B cell (primary cell): Measurements from ENCODE around the gene NPAS2. TPM values are rescaled to one million over a fixed set of nuclear protein-coding genes. Genes with fewer than 3 reads are reported as not detected.

Source experiments
- ATAC-seq: fragments of 200-7000 bp; cut with Tn5 transposase; one replicate; pipeline ENCODE4 v1.10.0; 2021; ENCODE audit warnings: low read depth, mild to moderate bottlenecking, moderate number of reproducible peaks, moderate library complexity
- CTCF ChIA-PET: fragments of 350-600 bp; sonication (Branson Sonifier 250); formaldehyde crosslinking; loops from one replicate; lab custom pipeline; 2021; ENCODE audit warnings: antibody characterized with exemption, inconsistent platforms; lab: Charles Lee
- POLR2A ChIA-PET: fragments of 350-600 bp; sonication (Branson Sonifier 250); formaldehyde crosslinking; loops from one replicate; lab custom pipeline; 2021; ENCODE audit warnings: antibody characterized with exemption; lab: Charles Lee
- DNase-seq: peaks from one replicate; pipeline ENCODE4 v3.0.0; 2013
- H2AFZ ChIP-seq: 2 replicates; pipeline ENCODE4 v1.6.1; 2012; ENCODE audit warnings: mild to moderate bottlenecking, low read depth, low read length; ENCODE audit not compliant: insufficient read depth, poor library complexity, severe bottlenecking
- H3K27ac ChIP-seq, 2 donors: 1 replicate in 1 of 2; 2 replicates in 1 of 2; pipeline ENCODE4 v1.5.1; 2012 to 2013; ENCODE audit warnings: low read length in 2 of 2, mild to moderate bottlenecking in 2 of 2, moderate library complexity in 1 of 2
- H3K27me3 ChIP-seq, 4 experiments: fragments of 200-600 bp in 1 of 4; sonication (generic) in 1 of 4; replicated peaks in 1 of 4; 1 replicate in 2 of 4; 2 replicates in 2 of 4; pipeline versions ENCODE4 v1.6.1 to v1.7.0; 2013 to 2016; ENCODE audit warnings: low read length in 3 of 4, mild to moderate bottlenecking in 2 of 4, mixed read lengths in 1 of 4, moderate library complexity in 1 of 4; ENCODE audit not compliant: insufficient read depth in 4 of 4, control insufficient read depth in 3 of 4; ENCODE audit errors: control extremely low read depth in 1 of 4
- H3K36me3 ChIP-seq, 2 experiments: replicated peaks in 1 of 2; 1 replicate in 1 of 2; 2 replicates in 1 of 2; pipeline versions ENCODE4 v1.6.1 to v1.7.1; 2013; ENCODE audit warnings: low read length in 1 of 2; ENCODE audit not compliant: insufficient read depth in 2 of 2, control insufficient read depth in 1 of 2; ENCODE audit errors: control extremely low read depth in 1 of 2, extremely low read depth in 1 of 2
- H3K4me1 ChIP-seq, 2 donors: fragments of 200-600 bp in 1 of 2; sonication (generic) in 1 of 2; 1 replicate in 1 of 2; 2 replicates in 1 of 2; pipeline versions ENCODE4 v1.5.1 to v1.6.1; 2013 to 2017; ENCODE audit warnings: low read length in 2 of 2; ENCODE audit not compliant: control insufficient read depth in 2 of 2, insufficient read depth in 2 of 2
- H3K4me2 ChIP-seq: replicated peaks from 2 replicates; pipeline ENCODE3; 2012; ENCODE audit warnings: mild to moderate bottlenecking, low read depth, low read length; ENCODE audit not compliant: poor library complexity, severe bottlenecking
- H3K4me3 ChIP-seq, 5 experiments: fragments of 200-600 bp in 1 of 5; sonication (generic) in 1 of 5; 1 replicate in 3 of 5; 2 replicates in 2 of 5; pipeline versions ENCODE4 v1.5.1 to v1.7.0; 2011 to 2016; ENCODE audit warnings: low read length in 4 of 5, mild to moderate bottlenecking in 4 of 5, low read depth in 2 of 5, control low read depth in 1 of 5, moderate library complexity in 1 of 5; ENCODE audit not compliant: insufficient read depth in 1 of 5; ENCODE audit errors: control extremely low read depth in 1 of 5, extremely low read depth in 1 of 5
- H3K79me2 ChIP-seq: fragments of 200-600 bp; sonication (generic); one replicate; pipeline ENCODE4 v1.6.0; 2016; ENCODE audit warnings: low read length; ENCODE audit not compliant: control insufficient read depth, insufficient read depth
- H3K9ac ChIP-seq: fragments of 200-600 bp; sonication (generic); 2 replicates; pipeline ENCODE4 v1.6.1; 2017; ENCODE audit warnings: mild to moderate bottlenecking, low read length, moderate library complexity
- H3K9me3 ChIP-seq, 3 donors: one replicate each; pipeline versions ENCODE4 v1.6.1 to v1.7.1; 2013; ENCODE audit warnings: low read length in 2 of 3; ENCODE audit not compliant: control insufficient read depth in 2 of 3, insufficient read depth in 1 of 3; ENCODE audit errors: control extremely low read depth in 1 of 3
- H4K20me1 ChIP-seq: 2 replicates; pipeline ENCODE4 v1.6.0; 2012; ENCODE audit warnings: mild to moderate bottlenecking, low read length; ENCODE audit not compliant: insufficient read depth, control insufficient read depth, poor library complexity, severe bottlenecking
- H3K27ac Mint-ChIP-seq: one replicate; pipeline ENCODE4 v1.8.0; 2021; ENCODE audit warnings: mixed read lengths
- H3K27me3 Mint-ChIP-seq: one replicate; pipeline ENCODE4 v1.8.0; 2021; ENCODE audit warnings: mixed read lengths
- H3K4me1 Mint-ChIP-seq: one replicate; pipeline ENCODE4 v1.8.0; 2021; ENCODE audit warnings: mixed read lengths
- H3K4me3 Mint-ChIP-seq: one replicate; pipeline ENCODE4 v1.8.0; 2021; ENCODE audit warnings: mixed read lengths
- H3K9me3 Mint-ChIP-seq: one replicate; pipeline ENCODE4 v1.8.0; 2022; ENCODE audit warnings: mixed read lengths; ENCODE audit not compliant: insufficient read depth
- CTCF ChIP-seq: fragments of 200-600 bp; IDR thresholded peaks from one replicate; pipeline ENCODE4 v1.8.0; 2022; ENCODE audit warnings: antibody characterized with exemption, mild to moderate bottlenecking
- EZH2 ChIP-seq: IDR thresholded peaks from 2 replicates; pipeline ENCODE4 v1.6.1; 2012; ENCODE audit warnings: borderline replicate concordance, low read depth, mild to moderate bottlenecking, moderate library complexity, low read length; ENCODE audit not compliant: insufficient read depth, poor library complexity, severe bottlenecking
- WGBS: methylation state at CpG from one replicate; pipeline ENCODE4 v1.1.5; 2013; ENCODE audit warnings: missing lambda C conversion rate; ENCODE audit not compliant: insufficient coverage; 5-methylcytosine and 5-hydroxymethylcytosine counted together
- intact Hi-C: fragments of 100-400 bp; cut with micrococcal nuclease; formaldehyde crosslinking; loops from one replicate; pipeline ENCODE4 v1.10.0; 2022
- polyA plus RNA-seq: library from polyadenylated mRNA; depleted of rRNA; stranded (reverse); fragments of >200 nt; gene quantifications from 2 replicates; pipeline ENCODE4 v1.2.3, GENCODE V29; 2012
- total RNA-seq, 2 donors: library from RNA; stranded (reverse); fragments of 120-200 nt in 1 of 2; gene quantifications; 1 replicate in 1 of 2; 2 replicates in 1 of 2; pipeline versions ENCODE4 v1.2.3 to v1.2.4, GENCODE V29; 2013 to 2022

The NPAS2 gene
- total and polyA plus RNA-seq, 2 donors (not counting 1 experiment from before 2014, with no cell fraction given), result not detected

- ChIA-PET CTCF (interaction anchor here (0.6 to 1.2 kb wide), 2 partner anchors 372 to 686 kb away, joined by 3 to 4 read pairs; no protein-coding TSS in a partner anchor), POLR2A (no interaction called here)
Observed at GRCh38 chr2:100978582-100979191, 158.7 kb downstream of the NPAS2 start.

More at GRCh38 chr2:100978582-100979191, 158.7 kb downstream of the NPAS2 start:
- WGBS, result 61% methylated on average over 13 of the region's 16 CpGs
- TF ChIP-seq CTCF, result no peak
- no peak for TF ChIP-seq EZH2
- H3K4me3 Mint-ChIP-seq, result peak overlapping the region; percentile 44
- H3K4me3 ChIP-seq, result no peak overlapping the region
- H3K9me3 Mint-ChIP-seq, result no peaks in the 10 kb centered on the region
- H3K4me2 ChIP-seq, result no peak overlapping the region
- ATAC-seq (no peak), DNase-seq (no peak)
- H4K20me1 ChIP-seq, result no peaks in the 10 kb centered on the region
- peaks cover 11 to 15% of the 10 kb centered on the region in 2 donors for H3K4me1 ChIP-seq
- H3K9ac ChIP-seq, result no peak overlapping the region
- H3K27me3 Mint-ChIP-seq, result peaks cover 11% of the 10 kb centered on the region
- H3K4me1 Mint-ChIP-seq, result peaks cover 21% of the 10 kb centered on the region
- H2AFZ ChIP-seq, result no peak overlapping the region
- no peaks in the 10 kb centered on the region for H3K36me3 ChIP-seq
- H3K27ac ChIP-seq, result no peak overlapping the region
- intact Hi-C loops, result no loop called here
- peaks cover 0 to 5% (median 0%) of the 10 kb centered on the region in 3 donors for H3K9me3 ChIP-seq
- H3K27ac Mint-ChIP-seq, result no peak overlapping the region
- peaks cover 0 to 7% (median 0%) of the 10 kb centered on the region in 4 experiments for H3K27me3 ChIP-seq
- no peaks in the 10 kb centered on the region for H3K79me2 ChIP-seq
